D721Med (cell line): ENCODE measurements around the gene CPNE5.

ENCODE experiments used
- DNase-seq: peaks from one replicate; pipeline ENCODE4 v3.0.0; 2011; ENCODE audit warnings: low spot score; ENCODE audit not compliant: insufficient read length
- FAIRE-seq: peaks from 2 replicates; lab custom pipeline; 2011; peaks lifted over from hg19 to GRCh38; lab: Jason Lieb, UNC
- TF ChIP-seq, protein P1 (sequence below): IDR thresholded peaks from 2 replicates; pipeline ENCODE4 v1.5.1; 2012; ENCODE audit warnings: mild to moderate bottlenecking, control low read depth; ENCODE audit not compliant: insufficient read depth; ENCODE audit errors: missing control alignments

CPNE5 gene

GRCh38 chr6:36800223-36801076, 38.8 kb downstream of the CPNE5 start:
- DNase-seq (no peak), FAIRE-seq (no peak)
- TF ChIP-seq, protein P1, sequence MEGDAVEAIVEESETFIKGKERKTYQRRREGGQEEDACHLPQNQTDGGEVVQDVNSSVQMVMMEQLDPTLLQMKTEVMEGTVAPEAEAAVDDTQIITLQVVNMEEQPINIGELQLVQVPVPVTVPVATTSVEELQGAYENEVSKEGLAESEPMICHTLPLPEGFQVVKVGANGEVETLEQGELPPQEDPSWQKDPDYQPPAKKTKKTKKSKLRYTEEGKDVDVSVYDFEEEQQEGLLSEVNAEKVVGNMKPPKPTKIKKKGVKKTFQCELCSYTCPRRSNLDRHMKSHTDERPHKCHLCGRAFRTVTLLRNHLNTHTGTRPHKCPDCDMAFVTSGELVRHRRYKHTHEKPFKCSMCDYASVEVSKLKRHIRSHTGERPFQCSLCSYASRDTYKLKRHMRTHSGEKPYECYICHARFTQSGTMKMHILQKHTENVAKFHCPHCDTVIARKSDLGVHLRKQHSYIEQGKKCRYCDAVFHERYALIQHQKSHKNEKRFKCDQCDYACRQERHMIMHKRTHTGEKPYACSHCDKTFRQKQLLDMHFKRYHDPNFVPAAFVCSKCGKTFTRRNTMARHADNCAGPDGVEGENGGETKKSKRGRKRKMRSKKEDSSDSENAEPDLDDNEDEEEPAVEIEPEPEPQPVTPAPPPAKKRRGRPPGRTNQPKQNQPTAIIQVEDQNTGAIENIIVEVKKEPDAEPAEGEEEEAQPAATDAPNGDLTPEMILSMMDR = no peak

GRCh38 chr6:36798852-36799251, 40.4 kb downstream of the CPNE5 start:
- TF ChIP-seq, protein P1 = no peak
- FAIRE-seq = no peak
- no peak for DNase-seq

DNA sequence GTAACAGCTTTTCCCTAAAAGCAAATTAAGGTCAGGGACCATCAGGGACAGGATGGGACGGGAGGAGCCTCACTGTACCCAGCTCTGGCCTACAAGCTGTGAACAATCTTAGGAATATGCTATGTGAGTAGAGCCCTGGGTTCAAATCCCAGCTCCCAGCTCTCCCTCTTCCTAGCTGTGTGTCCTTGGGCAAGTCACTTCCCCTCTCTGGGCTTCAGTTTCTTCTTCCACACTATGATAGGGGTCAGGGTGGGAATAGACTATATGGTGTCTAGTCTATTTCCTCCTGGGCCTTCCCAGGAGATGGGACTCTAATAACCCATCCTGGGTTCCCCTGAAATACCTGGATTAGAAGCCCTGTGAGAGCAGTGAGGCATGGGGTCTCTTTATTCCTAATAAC, 41.6 kb downstream of the CPNE5 start:
- no peak for FAIRE-seq
- no peak for DNase-seq
- TF ChIP-seq, protein P1 = no peak

GRCh38 chr6:36797055-36797454, 42.2 kb downstream of the CPNE5 start:
- FAIRE-seq (no peak), DNase-seq (no peak)
- TF ChIP-seq, protein P1 = no peak

DNA sequence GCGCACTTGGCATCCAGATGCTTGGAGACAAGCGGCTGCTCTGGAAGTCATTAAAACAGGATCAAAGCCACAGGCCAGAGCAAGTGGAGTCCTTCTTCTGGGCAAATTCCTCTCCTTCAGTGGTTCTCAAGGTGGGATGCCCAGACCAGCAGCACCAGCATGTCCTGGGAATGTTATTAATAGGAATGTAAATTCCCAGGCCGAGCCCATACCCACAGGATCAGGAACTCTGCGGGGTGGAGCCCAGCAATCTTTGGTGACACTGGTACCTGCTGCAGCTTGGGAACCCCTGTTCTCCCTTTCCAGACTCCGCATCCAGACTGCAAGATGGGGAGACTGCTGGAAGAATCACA, 44.6 kb downstream of the CPNE5 start:
- no peak for DNase-seq
- TF ChIP-seq, protein P1 = no peak
- no peak for FAIRE-seq

DNA sequence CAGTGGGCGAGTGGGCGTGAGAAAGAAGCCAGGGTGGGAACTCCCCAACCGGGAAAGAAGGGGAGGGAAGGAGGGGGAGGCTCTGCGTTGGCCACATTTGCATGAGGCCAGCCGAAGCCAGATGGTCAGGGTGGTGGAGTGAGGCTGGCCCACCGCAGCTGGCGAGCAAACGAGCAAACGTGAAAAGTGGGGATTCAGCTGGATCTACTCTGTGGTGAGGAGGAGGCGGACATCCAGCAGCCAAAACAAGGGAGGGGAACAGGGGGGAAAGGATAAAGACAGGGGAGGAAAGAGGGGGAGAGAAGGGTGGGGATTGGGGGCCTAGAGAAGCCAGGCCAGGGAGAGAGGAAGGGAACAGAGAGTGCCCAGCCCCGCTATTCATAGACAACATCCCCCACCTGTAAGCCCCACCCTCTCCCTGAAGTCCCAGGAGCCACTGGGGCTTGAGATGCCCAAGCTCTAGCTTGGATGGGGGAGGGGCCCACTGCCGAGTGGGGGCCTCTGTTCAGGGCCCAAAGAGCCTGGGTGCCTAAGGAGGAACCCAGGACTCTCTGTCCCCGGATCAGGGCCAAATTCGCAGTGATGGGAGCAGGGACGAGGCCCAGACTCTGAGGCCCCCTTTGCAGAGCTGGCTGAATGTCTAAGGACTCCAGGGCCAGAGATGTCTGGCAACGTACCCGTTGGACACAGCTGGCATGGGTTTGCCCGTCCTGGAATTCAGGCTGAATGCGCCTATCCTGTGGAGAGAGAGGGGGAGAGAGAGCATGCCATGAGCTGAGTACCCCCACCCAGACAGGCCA, 45.1 kb downstream of the CPNE5 start:
- DNase-seq = no peak
- no peak for FAIRE-seq
- TF ChIP-seq, protein P1 = no peak
